Measurements from ENCODE around the gene HOXC11.

GRCh38 chr12:53944209-53944608, 28.7 kb upstream of the HOXC11 start:
- TF ChIP-seq CTCF (IDR thresholded peaks at IDR 0.05) (no peak), POLR2A (IDR thresholded peaks at IDR 0.05) (no peak), POLR2AphosphoS5 (IDR thresholded peaks at IDR 0.05) (no peak)
